GM10248 (cell line): Measurements from ENCODE around the gene AOPEP.

Experiments
- CTCF ChIA-PET: fragments of 300-600 bp; sonication (Branson Sonifier 250); formaldehyde crosslinking; extraction: SDS; loops from one replicate; lab custom pipeline; 2021; ENCODE audit warnings: antibody characterized with exemption; lab: Yijun Ruan, JAX
- POLR2A ChIA-PET: fragments of 350-650 bp; sonication (Branson Sonifier 250); formaldehyde crosslinking; extraction: SDS; loops from one replicate; lab custom pipeline; 2020; ENCODE audit warnings: antibody characterized with exemption; lab: Yijun Ruan, JAX
- DNase-seq: peaks from one replicate; pipeline ENCODE4 v3.0.0; 2012; ENCODE audit errors: extremely low spot score
- TF ChIP-seq, protein P1 (sequence below): IDR thresholded peaks from 2 replicates; pipeline ENCODE4 v1.5.1; 2012; ENCODE audit warnings: mild to moderate bottlenecking, low read depth; ENCODE audit errors: extremely low read depth, missing control alignments, control extremely low read depth

The AOPEP gene

DNA sequence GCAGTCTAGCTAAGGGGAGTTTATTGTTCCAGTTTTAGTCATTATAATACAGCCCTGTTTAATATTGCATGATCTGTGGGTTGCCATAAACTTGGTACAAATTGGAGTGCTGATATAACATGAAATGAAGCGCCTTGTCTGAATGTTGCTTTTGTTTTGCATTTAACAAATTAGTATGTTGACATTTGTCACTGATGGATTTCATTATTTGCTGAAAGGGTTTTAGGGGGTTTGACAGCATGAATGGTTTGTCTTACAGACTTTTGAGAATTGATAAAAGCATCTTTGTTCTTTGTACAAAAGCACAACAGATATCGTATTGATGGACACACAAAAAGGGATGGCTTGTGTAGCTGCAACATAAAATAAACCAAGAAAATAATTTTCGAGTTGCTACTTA lies 178.3 kb downstream of the AOPEP start:
- ChIA-PET CTCF (interaction anchor here (1.1 kb wide), 1 partner anchor 13 kb away, joined by 3 read pairs; no protein-coding TSS in a partner anchor), POLR2A (no interaction called here)
- TF ChIP-seq, protein P1, sequence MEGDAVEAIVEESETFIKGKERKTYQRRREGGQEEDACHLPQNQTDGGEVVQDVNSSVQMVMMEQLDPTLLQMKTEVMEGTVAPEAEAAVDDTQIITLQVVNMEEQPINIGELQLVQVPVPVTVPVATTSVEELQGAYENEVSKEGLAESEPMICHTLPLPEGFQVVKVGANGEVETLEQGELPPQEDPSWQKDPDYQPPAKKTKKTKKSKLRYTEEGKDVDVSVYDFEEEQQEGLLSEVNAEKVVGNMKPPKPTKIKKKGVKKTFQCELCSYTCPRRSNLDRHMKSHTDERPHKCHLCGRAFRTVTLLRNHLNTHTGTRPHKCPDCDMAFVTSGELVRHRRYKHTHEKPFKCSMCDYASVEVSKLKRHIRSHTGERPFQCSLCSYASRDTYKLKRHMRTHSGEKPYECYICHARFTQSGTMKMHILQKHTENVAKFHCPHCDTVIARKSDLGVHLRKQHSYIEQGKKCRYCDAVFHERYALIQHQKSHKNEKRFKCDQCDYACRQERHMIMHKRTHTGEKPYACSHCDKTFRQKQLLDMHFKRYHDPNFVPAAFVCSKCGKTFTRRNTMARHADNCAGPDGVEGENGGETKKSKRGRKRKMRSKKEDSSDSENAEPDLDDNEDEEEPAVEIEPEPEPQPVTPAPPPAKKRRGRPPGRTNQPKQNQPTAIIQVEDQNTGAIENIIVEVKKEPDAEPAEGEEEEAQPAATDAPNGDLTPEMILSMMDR = no peak
- DNase-seq = no peak

DNA sequence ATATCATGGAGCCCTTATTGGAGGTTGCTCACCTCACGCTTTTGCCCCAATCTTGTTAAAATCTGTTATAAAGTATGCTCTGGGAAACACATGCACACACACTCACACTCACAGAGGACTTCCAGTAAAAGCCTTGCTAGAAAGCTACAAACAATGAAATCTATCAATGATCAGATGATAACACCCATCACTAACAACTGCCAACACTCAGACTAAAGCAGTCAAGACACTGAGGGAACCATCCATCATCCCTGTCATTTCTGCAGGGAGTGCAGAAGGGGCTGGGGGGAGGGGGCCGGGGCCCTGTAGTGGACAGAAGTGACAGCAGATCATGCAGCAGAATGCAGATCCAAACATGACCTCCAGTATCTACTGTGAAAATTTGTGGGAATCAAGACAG lies 179.1 kb downstream of the AOPEP start:
- no peak for DNase-seq
- ChIA-PET POLR2A (no interaction called here), CTCF (no interaction called here)
- TF ChIP-seq, protein P1 = no peak

GRCh38 chr9:94906181-94906580 lies 179.7 kb downstream of the AOPEP start:
- ChIA-PET CTCF (interaction anchor here (1.0 kb wide), 1 partner anchor 48 kb away, joined by 3 read pairs; no protein-coding TSS in a partner anchor), POLR2A (no interaction called here)
- TF ChIP-seq, protein P1 = no peak
- DNase-seq = no peak

DNA sequence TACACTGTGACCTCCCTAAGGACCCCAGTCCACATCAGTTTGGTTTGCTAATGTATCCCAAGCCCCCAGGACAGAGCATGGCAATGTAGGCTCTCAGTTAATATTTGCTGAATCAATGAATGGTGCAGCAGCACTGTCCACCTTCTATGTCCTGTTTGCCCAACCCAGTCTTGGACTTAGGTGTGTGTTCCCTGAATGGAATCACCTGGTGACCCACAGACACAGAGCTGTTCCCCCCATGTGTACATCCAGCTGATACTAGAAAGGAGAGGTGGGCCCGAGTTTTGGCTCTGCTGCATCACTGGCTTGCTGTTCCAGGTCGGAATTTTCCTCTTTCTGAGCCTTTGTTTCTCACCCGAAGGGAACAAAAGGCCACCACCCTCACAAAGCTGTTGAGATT lies 180.2 kb downstream of the AOPEP start:
- POLR2A ChIA-PET = no interaction called here
- CTCF ChIA-PET = interaction anchor here (1.0 kb wide), 1 partner anchor 48 kb away, joined by 3 read pairs; no protein-coding TSS in a partner anchor
- TF ChIP-seq, protein P1 = no peak
- DNase-seq = no peak

GRCh38 chr9:94907264-94907936 lies 180.9 kb downstream of the AOPEP start:
- DNase-seq = no peak
- TF ChIP-seq, protein P1 = no peak
- POLR2A ChIA-PET = no interaction called here
- CTCF ChIA-PET = interaction anchor here (1.2 to 1.5 kb wide), 2 partner anchors 10 to 124 kb away, joined by 3 to 5 read pairs; no protein-coding TSS in a partner anchor

- no peak for DNase-seq
- POLR2A ChIA-PET = no interaction called here
- TF ChIP-seq, protein P1 = no peak
- CTCF ChIA-PET = interaction anchor here (1.2 to 1.5 kb wide), 2 partner anchors 9 to 124 kb away, joined by 3 to 5 read pairs; no protein-coding TSS in a partner anchor
Observed at GRCh38 chr9:94908011-94908563, 181.6 kb downstream of the AOPEP start.
